DND-41 (cell line): Measurements from ENCODE around the gene C5orf52.

ENCODE experiments used
- CTCF ChIP-seq: IDR thresholded peaks from 2 replicates; pipeline ENCODE4 v1.5.1; 2012; ENCODE audit warnings: borderline replicate concordance, low read length, moderate library complexity, mild to moderate bottlenecking; ENCODE audit not compliant: poor library complexity, severe bottlenecking; ENCODE audit errors: extremely low read depth
- EZH2 ChIP-seq: IDR thresholded peaks from 3 replicates; pipeline ENCODE4 v1.6.1; 2012; ENCODE audit warnings: borderline replicate concordance, low read depth, mild to moderate bottlenecking, moderate library complexity, low read length, inconsistent platforms; ENCODE audit not compliant: severe bottlenecking

GRCh38 chr5:157669701-157670097 lies 1.6 kb upstream of the C5orf52 start:
- TF ChIP-seq EZH2: no peak
- TF ChIP-seq CTCF: no peak
